Fibroblast of mammary gland (primary cell): ENCODE results near the gene TLR4.

Source experiments
- DNase-seq: peaks from one replicate; pipeline ENCODE4 v3.0.0-alpha.2; 2010; ENCODE audit warnings: low read depth
- H3K4me3 ChIP-seq: 2 replicates; pipeline ENCODE4 v1.5.1; 2011; ENCODE audit warnings: low read depth, mild to moderate bottlenecking, low read length, moderate library complexity; ENCODE audit not compliant: control insufficient read depth
- CTCF ChIP-seq: conservative IDR thresholded peaks from 2 replicates; pipeline ENCODE4 v1.5.1; 2011; ENCODE audit warnings: low read depth, low read length, inconsistent platforms; ENCODE audit not compliant: control insufficient read depth, insufficient read depth

Gene TLR4

GRCh38 chr9:117691367-117691766, 12.8 kb upstream of the TLR4 start:
- no peak overlapping the region for H3K4me3 ChIP-seq
- no peak for TF ChIP-seq CTCF
- DNase-seq: peak; percentile 6

- peak; percentile 74 for DNase-seq
- TF ChIP-seq CTCF: no peak
- no peak overlapping the region for H3K4me3 ChIP-seq
Observed at GRCh38 chr9:117696154-117696553, 8.0 kb upstream of the TLR4 start.

- no peak for DNase-seq
- no peak for TF ChIP-seq CTCF
- H3K4me3 ChIP-seq: no peak overlapping the region
Observed at GRCh38 chr9:117697046-117697445, 7.2 kb upstream of the TLR4 start.

- H3K4me3 ChIP-seq: peak overlapping the region; percentile 50
- peak; percentile 50 for DNase-seq
- no peak for TF ChIP-seq CTCF
Observed at GRCh38 chr9:117703537-117703936, 666 bp upstream of the TLR4 start.

GRCh38 chr9:117704597-117704996, 394 bp downstream of the TLR4 start:
- peak overlapping the region; percentile 50 for H3K4me3 ChIP-seq
- DNase-seq: no peak
- TF ChIP-seq CTCF: no peak

- no peak for TF ChIP-seq CTCF
- no peak for DNase-seq
- H3K4me3 ChIP-seq: peak overlapping the region; percentile 50
Observed at GRCh38 chr9:117705386-117705785, 1.2 kb downstream of the TLR4 start.

GRCh38 chr9:117706421-117707116, 2.4 kb downstream of the TLR4 start:
- no peak overlapping the region for H3K4me3 ChIP-seq
- TF ChIP-seq CTCF: no peak
- DNase-seq: peak; percentile 7
